SH-SY5Y (cell line): ENCODE measurements around the gene VSIG1.

Source experiments
- GATA2 ChIP-seq: IDR thresholded peaks from 2 replicates; pipeline ENCODE4 v1.6.1; 2011; ENCODE audit warnings: mild to moderate bottlenecking, low read depth, low read length
- GATA3 ChIP-seq: IDR thresholded peaks from 2 replicates; pipeline ENCODE4 v1.6.1; 2011; ENCODE audit warnings: low read depth, mild to moderate bottlenecking, low read length, moderate library complexity

DNA sequence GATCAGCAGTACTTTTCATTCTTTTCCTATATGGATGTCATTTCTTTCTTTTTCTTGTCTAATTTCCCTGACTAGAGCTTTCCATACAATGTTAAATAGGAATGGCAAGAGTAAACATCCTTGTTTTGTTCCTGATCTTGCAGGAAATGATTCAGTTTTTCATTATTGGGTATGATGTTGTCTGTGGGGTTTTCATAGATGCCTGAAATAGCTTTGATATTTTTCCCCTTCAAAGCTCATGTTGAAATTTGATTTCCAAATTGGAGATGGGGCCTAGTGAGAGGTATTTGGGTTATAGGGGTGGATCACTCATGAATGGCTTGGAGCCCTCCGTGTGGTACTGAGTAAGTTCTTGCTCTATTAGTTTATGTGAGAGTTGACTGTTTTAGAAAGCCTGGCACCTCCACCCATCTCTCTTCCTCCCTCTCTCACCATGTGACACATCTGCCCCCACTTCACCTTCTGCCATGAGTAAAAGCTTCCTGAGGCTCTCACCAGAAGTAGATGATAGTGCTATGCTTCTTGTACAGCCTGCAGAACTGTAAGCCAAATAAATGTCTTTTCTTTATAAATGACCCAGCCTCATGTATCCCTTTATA lies 22.3 kb upstream of the VSIG1 start:
- TF ChIP-seq GATA2 (no peak), GATA3 (no peak)
